ENCODE results near the gene ZBTB39. TPM values are rescaled to one million over a fixed set of nuclear protein-coding genes. Genes with fewer than 3 reads are reported as not detected.
"Not testable (repeated sequence)": the region's sequence is repeated elsewhere in the genome, so short reads cannot be mapped to it uniquely, and the experiment has no call there.

The ZBTB39 gene
- total and polyA plus RNA-seq, 8 donors, result 3.8 to 12.4 (median 11.0) TPM

DNA sequence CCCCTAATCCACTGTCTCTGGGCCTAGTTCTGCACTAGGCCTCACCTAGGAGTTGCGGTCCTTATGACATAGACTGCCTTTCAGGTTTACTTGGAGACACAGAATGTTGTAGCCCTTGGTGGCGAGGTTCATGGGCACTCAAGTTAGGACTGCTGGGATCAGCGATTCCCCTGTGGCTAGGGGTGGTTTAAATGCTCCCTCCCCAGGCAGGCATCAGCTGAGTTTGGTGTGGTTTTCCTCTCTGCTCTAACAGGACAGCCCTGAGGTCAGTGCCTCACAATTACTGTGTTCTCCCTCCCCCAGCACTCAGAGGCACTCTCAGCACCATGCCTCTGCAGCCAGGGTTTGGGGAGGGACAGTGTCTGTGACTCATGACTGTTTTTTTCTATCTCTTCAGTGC is 26.7 kb downstream of the ZBTB39 start:
- Histone ChIP-seq H3K27ac (no peak overlapping the region), H3K27me3 (no peaks in the 10 kb centered on the region), H3K36me3 (no peaks in the 10 kb centered on the region), H3K4me3 (no peak overlapping the region), H3K9me3 (no peaks in the 10 kb centered on the region), H3K4me1 (no peaks in the 10 kb centered on the region)
- intact Hi-C loops (cut with DNase I), result no loop called here
- ATAC-seq, result peak; percentile 56
- TF ChIP-seq, protein P1, sequence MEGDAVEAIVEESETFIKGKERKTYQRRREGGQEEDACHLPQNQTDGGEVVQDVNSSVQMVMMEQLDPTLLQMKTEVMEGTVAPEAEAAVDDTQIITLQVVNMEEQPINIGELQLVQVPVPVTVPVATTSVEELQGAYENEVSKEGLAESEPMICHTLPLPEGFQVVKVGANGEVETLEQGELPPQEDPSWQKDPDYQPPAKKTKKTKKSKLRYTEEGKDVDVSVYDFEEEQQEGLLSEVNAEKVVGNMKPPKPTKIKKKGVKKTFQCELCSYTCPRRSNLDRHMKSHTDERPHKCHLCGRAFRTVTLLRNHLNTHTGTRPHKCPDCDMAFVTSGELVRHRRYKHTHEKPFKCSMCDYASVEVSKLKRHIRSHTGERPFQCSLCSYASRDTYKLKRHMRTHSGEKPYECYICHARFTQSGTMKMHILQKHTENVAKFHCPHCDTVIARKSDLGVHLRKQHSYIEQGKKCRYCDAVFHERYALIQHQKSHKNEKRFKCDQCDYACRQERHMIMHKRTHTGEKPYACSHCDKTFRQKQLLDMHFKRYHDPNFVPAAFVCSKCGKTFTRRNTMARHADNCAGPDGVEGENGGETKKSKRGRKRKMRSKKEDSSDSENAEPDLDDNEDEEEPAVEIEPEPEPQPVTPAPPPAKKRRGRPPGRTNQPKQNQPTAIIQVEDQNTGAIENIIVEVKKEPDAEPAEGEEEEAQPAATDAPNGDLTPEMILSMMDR (IDR thresholded peaks at IDR 0.05), result no peak
- DNase-seq, result no peak

DNA sequence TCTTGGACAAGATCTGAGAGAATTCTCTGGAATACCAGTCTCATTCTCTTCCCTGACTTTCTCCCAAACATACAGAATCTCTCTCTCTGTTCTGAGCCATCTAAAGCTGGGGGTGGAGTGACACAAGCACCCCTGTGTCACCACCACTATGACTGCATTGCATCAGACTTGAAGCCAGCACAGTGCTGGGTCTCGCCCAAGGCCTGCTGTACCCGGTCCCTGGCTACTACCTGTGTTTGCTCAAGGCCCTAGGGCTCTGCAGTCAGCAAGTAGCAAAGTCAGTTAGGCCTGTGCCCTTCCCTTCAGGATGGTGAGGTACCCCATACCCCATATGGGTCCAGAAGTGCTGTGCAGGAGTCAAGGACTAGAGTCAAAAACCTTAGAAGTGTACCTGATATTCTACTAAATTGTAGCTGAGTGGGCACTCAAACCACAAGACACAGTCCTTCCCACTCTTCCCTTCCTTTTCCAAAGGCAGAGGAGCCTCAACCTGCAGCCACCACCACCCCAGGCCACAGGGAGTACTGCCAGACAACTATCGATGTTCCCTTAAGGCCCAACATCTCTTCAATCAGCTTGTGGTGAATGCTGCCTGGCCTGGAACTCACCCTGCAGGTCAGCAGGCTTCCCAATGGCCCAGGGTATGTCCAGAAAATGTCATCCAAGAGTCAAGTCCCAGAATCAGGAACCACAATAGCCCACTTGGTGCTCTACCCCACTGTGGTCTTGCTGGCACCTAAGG is 27.8 kb downstream of the ZBTB39 start:
- Histone ChIP-seq H3K4me1 (no peaks in the 10 kb centered on the region), H3K36me3 (no peaks in the 10 kb centered on the region), H3K4me3 (no peak overlapping the region), H3K27me3 (no peaks in the 10 kb centered on the region), H3K27ac (no peak overlapping the region), H3K9me3 (no peaks in the 10 kb centered on the region)
- intact Hi-C loops (cut with DNase I), result no loop called here
- ATAC-seq, result peak; percentile 23
- DNase-seq, result no peak
- TF ChIP-seq, protein P1 (IDR thresholded peaks at IDR 0.05), result no peak

DNA sequence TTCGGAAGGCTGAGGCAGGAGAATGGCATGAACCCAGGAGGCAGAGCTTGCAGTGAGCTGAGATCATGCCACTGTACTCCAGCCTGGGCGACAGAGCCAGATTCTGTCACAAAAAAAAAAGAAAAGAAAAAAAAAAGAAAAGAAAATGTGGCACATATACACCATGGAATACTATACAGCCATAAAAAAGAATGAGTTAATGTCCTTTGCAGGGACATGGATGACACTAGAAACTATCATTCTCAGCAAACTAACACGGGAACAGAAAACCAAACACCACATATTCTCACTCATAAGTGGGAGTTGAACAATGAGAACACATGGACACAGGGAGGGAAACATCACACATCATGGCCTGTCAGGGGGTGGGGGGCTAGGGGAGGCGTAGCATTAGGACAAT is 29.0 kb downstream of the ZBTB39 start:
- H3K9me3 ChIP-seq; intact Hi-C loops (cut with DNase I): not testable (repeated sequence)

DNA sequence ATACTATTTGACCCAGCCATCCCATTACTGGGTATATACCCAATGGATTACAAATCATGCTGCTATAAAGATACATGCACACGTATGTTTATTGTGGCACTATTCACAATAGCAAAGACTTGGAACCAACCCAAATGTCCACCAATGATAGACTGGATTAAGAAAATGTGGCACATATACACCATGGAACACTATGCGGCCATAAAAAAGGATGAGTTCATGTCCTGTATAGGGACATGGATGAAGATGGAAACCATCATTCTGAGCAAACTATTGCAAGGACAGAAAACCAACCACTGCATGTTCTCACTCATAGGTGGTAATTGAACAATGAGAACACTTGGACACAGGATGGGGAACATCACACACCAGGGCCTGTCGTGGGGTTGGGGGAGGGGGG is 32.1 kb downstream of the ZBTB39 start:
- H3K27me3 ChIP-seq; H3K36me3 ChIP-seq; H3K9me3 ChIP-seq; H3K27ac ChIP-seq; H3K4me3 ChIP-seq; ATAC-seq; intact Hi-C loops (cut with DNase I); H3K4me1 ChIP-seq; DNase-seq: not testable (repeated sequence)

More for the DNA sequence above, 29.0 kb downstream of the ZBTB39 start:
- not testable (repeated sequence) for H3K36me3 ChIP-seq, ATAC-seq, DNase-seq, H3K4me3 ChIP-seq, H3K27me3 ChIP-seq, H3K4me1 ChIP-seq, H3K27ac ChIP-seq

DNA sequence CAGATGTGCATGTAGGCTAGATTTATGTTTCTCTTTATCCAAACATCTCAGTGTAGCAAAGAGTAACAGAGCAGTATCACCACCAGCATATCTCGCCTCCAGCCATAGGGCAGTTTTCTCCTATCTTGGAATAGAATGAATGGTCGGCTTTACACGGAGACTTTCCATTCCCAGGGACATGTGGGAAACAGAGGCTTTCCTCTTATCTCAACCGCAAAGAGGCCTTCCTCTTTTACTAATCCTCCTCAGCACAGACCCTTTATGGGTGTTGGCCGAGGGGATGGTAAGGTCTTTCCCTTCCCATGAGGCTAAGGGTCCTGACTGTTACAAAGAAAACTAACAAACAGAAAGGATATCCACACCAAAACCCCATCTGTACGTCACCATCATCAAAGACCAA is 37.4 kb downstream of the ZBTB39 start:
- H3K4me3 ChIP-seq; DNase-seq; H3K9me3 ChIP-seq; ATAC-seq; H3K27me3 ChIP-seq; H3K4me1 ChIP-seq; H3K27ac ChIP-seq; intact Hi-C loops (cut with DNase I); H3K36me3 ChIP-seq: not testable (repeated sequence)

DNA sequence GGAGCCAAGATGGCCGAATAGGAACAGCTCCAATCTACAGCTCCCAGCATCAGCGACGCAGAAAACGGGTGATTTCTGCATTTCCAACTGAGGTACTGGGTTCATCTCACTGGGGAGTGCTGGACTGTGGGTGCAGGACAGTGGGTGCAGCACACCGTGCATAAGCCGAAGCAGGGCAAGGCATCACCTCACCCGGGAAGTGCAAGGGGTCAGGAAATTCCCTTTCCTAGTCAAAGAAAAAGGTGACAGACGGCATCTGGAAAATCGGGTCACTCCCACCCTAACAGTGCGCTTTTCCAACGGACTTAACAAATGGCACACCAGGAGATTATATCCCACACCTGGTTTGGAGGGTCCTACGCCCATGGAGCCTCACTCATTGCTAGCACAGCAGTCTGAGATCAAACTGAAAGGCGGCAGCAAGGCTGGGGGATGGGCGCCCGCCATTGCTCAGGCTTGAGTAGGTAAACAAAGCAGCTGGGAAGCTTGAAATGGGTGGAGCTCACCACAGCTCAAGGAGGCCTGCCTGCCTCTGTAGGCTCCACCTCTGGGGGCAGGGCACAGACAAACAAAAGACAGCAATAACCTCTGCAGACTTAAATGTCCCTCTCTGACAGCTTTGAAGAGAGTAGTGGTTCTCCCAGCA is 40.2 kb downstream of the ZBTB39 start:
- H3K27me3 ChIP-seq; ATAC-seq; intact Hi-C loops (cut with DNase I); H3K27ac ChIP-seq; H3K4me3 ChIP-seq; H3K9me3 ChIP-seq; H3K4me1 ChIP-seq; H3K36me3 ChIP-seq: not testable (repeated sequence)
- DNase-seq, result peak in 1 of 4 donors; percentile 66

DNA sequence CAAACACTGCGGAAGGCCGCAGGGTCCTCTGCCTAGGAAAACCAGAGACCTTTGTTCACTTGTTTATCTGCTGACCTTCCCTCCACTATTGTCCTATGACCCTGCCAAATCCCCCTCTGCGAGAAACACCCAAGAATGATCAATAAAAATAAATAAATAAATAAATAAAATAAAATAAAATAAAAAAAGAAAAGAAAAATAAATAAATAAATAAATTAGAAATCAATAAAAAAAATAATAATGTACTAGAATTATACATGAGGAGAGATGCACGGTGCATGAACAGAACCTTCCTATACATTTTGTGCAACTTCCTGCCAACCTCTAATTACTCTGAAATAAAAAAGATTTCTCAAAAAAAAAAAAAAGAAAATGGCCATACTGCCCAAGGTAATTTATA is 41.2 kb downstream of the ZBTB39 start:
- H3K27ac ChIP-seq; H3K9me3 ChIP-seq; H3K27me3 ChIP-seq; H3K4me1 ChIP-seq; H3K36me3 ChIP-seq; intact Hi-C loops (cut with DNase I); DNase-seq; H3K4me3 ChIP-seq; ATAC-seq: not testable (repeated sequence)

DNA sequence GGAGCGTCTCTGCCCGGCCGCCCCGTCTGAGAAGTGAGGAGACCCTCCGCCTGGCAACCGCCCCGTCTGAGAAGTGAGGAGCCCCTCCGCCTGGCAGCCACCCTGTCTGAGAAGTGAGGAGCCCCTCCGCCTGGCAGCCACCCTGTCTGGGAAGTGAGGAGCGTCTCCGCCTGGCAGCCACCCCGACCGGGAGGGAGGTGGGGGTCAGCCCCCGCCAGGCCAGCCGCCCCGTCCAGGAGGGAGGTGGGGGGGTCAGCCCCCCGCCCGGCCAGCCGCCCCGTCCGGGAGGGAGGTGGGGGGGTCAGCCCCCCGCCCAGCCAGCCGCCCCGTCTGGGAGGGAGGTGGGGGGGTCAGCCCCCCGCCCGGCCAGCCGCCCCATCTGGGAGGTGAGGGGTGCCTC is 42.8 kb downstream of the ZBTB39 start:
- H3K4me3 ChIP-seq; H3K36me3 ChIP-seq; intact Hi-C loops (cut with DNase I); H3K27me3 ChIP-seq; H3K4me1 ChIP-seq; ATAC-seq; H3K9me3 ChIP-seq; H3K27ac ChIP-seq: not testable (repeated sequence)
- peak in 1 of 4 donors; percentile 37 for DNase-seq

DNA sequence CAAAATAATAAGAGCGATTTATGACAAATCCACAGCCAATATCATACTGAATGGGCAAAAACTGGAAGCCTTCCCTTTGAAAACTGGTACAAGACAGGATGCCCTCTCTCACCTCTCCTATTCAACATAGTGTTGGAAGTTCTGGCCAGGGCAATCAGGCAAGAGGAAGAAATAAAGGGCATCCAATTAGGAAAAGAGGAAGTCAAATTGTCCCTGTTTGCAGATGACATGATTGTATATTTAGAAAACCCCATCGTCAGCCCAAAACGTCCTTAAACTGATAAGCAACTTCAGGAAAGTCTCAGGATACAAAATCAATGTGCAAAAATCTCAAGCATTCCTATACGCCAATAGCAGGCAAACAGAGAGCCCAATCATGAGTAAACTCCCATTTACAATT is 44.1 kb downstream of the ZBTB39 start:
- H3K4me1 ChIP-seq; H3K27ac ChIP-seq; DNase-seq; intact Hi-C loops (cut with DNase I); H3K27me3 ChIP-seq; ATAC-seq; H3K4me3 ChIP-seq; H3K36me3 ChIP-seq: not testable (repeated sequence)
- H3K9me3 ChIP-seq, result peaks cover 0 to 14% of the 10 kb centered on the region in 2 donors

Measured in left lung (tissue), 10 donors.